ENCODE results near the gene B9D2. TPM values are rescaled to one million over a fixed set of nuclear protein-coding genes. Genes with fewer than 3 reads are reported as not detected.

B9D2 gene
- total and polyA plus RNA-seq, 2 of the 4 experiments (the other 2 are of a cell fraction), result 6.1 to 9.7 TPM

DNA sequence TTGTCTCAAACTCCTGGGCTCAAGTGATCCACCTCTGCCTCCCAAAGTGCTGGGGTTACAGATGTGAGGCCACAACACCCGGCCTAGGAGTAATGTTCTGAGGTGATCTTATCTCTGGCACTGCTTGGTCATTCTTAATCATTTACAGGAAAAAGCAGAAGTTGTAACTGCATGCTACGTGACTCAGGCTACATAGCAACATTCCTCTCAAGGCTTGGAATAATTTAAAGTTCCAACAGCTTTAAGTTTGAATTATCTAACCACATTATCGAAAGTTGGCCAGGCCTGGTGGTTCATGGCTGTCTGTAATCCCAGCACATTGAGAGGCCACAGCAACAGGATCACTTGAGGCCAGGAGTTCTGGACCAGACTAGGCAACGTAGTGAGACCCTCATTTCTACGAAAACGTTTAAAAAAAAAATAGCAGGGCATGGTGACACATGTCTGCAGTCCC lies 3.9 kb upstream of the B9D2 start:
- H3K9ac ChIP-seq (ENCODE audit: low read depth, low read length), result peak overlapping the region; percentile 33
- H2BK20ac ChIP-seq (ENCODE audit: low read depth, low read length), result peak overlapping the region; percentile 80
- H3K36me3 ChIP-seq (ENCODE audit: control insufficient read depth, insufficient read depth, low read length), result no peaks in the 10 kb centered on the region
- peak overlapping the region; percentile 87 for H4K5ac ChIP-seq (ENCODE audit: low read depth, low read length)
- H3K4me2 ChIP-seq (ENCODE audit: low read depth, low read length), result peak overlapping the region; percentile 24
- ChIA-PET CTCF (no interaction called here), POLR2A (ENCODE audit: unreplicated experiment) (interaction anchor here (0.7 kb wide), 1 partner anchor 36 kb away, joined by 4 read pairs; no protein-coding TSS in a partner anchor)
- dilution Hi-C loops (cut with HindIII; ENCODE audit: low sequenced_read_pairs, unreplicated experiment) (no loop called here), in situ Hi-C loops (cut with MboI; ENCODE audit: low sequenced_read_pairs) (no loop called here), intact Hi-C loops (cut with micrococcal nuclease) (no loop called here)
- no peaks in the 10 kb centered on the region for H4K20me1 ChIP-seq (ENCODE audit: insufficient read depth, low read length)
- no peak for TF ChIP-seq CTCF (conservative IDR thresholded peaks at IDR 0.05; ENCODE audit: low read depth, low read length)
- no peak for TF ChIP-seq SMC3 (IDR thresholded peaks at IDR 0.05; ENCODE audit: low read depth, low read length)
- TF ChIP-seq CHD1 (IDR thresholded peaks at IDR 0.05; ENCODE audit: low read depth, low read length), result no peak
- no peak for TF ChIP-seq USF2 (IDR thresholded peaks at IDR 0.05; ENCODE audit: low read depth, low read length)
- peak; percentile 80 for TF ChIP-seq NFE2L2 (IDR thresholded peaks at IDR 0.05; ENCODE audit: low read depth, low read length)
- TF ChIP-seq MAZ (IDR thresholded peaks at IDR 0.05; ENCODE audit: borderline replicate concordance, low read depth, low read length), result no peak
- no peak for TF ChIP-seq CEBPB (IDR thresholded peaks at IDR 0.05; ENCODE audit: low read depth, low read length)
- TF ChIP-seq RCOR1 (IDR thresholded peaks at IDR 0.05; ENCODE audit: insufficient replicate concordance, low read length), result no peak
- 0 out of 2 replicates have a peak, but pooled peaks have one; percentile 21 for TF ChIP-seq POLR2A (IDR thresholded peaks at IDR 0.05; ENCODE audit: low read depth, low read length)
- TF ChIP-seq RFX5 (IDR thresholded peaks at IDR 0.05; ENCODE audit: low read depth, low read length), result no peak
- TF ChIP-seq, protein P1, sequence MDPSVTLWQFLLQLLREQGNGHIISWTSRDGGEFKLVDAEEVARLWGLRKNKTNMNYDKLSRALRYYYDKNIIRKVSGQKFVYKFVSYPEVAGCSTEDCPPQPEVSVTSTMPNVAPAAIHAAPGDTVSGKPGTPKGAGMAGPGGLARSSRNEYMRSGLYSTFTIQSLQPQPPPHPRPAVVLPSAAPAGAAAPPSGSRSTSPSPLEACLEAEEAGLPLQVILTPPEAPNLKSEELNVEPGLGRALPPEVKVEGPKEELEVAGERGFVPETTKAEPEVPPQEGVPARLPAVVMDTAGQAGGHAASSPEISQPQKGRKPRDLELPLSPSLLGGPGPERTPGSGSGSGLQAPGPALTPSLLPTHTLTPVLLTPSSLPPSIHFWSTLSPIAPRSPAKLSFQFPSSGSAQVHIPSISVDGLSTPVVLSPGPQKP (IDR thresholded peaks at IDR 0.05; ENCODE audit: borderline replicate concordance, low read depth, low read length), result no peak
- TF ChIP-seq FOS (IDR thresholded peaks at IDR 0.05; ENCODE audit: low read depth, low read length), result peak; percentile 63; the same call in 1 of the 2 replicates
- no peak overlapping the region for H3K4me3 ChIP-seq (ENCODE audit: insufficient read depth, low read depth, low read length)
- H3K4ac ChIP-seq (ENCODE audit: low read depth, low read length), result peak overlapping the region; percentile 91
- H2BK120ac ChIP-seq (ENCODE audit: low read depth, low read length), result peak overlapping the region; percentile 93
- peak overlapping the region; percentile 98 for H2BK5ac ChIP-seq (ENCODE audit: low read depth, low read length, poor library complexity, severe bottlenecking)
- DNase-seq (peak; percentile 96), ATAC-seq (ENCODE audit: low read depth) (peak; percentile 51)
- H3K14ac ChIP-seq (replicated peaks; ENCODE audit: low read depth, low read length), result peak overlapping the region; percentile 76
- peak overlapping the region; percentile 94 for H4K91ac ChIP-seq (ENCODE audit: insufficient read depth, low read depth, low read length)
- peak overlapping the region; percentile 64 for H2AFZ ChIP-seq (replicated peaks; ENCODE audit: low read length, poor library complexity)
- H2AK9ac ChIP-seq (replicated peaks; ENCODE audit: low read depth, low read length, poor library complexity), result peak overlapping the region; percentile 70
- peak overlapping the region; percentile 72; the same call in 2 of the 3 replicates for H2BK15ac ChIP-seq (ENCODE audit: low read depth, low read length)
- WGBS, 2 experiments (ENCODE audit: extremely low coverage in 2 of 2, insufficient read length in 1 of 2), result 18% methylated on average over 4 of the region's 6 CpGs; no CpG with 5 or more reads in 1 of the 2 experiments
- peak overlapping the region; percentile 84 for H3K18ac ChIP-seq (ENCODE audit: low read depth, low read length)
- H3K4me1 ChIP-seq (ENCODE audit: control insufficient read depth, insufficient read depth, low read length), result peaks cover 16% of the 10 kb centered on the region
- peaks cover 7% of the 10 kb centered on the region; the same call in 1 of the 2 replicates for H3K9me1 ChIP-seq (ENCODE audit: insufficient read depth, low read length)
- peak overlapping the region; percentile 95 for H2AK5ac ChIP-seq (ENCODE audit: low read depth, low read length)
- H3K27ac ChIP-seq (ENCODE audit: insufficient read depth, low read length), result peak overlapping the region; percentile 96
- peak overlapping the region; percentile 46 to 88; a peak in 3 of 4 replicates for H4K8ac ChIP-seq (ENCODE audit: low read depth in 2 of 2, low read length in 2 of 2)
- H3K56ac ChIP-seq (ENCODE audit: extremely low read depth, insufficient read depth, low read length), result peak overlapping the region; percentile 5
- no peaks in the 10 kb centered on the region for H3K9me3 ChIP-seq (ENCODE audit: control insufficient read depth, insufficient read depth, low read length)
- no peaks in the 10 kb centered on the region for H3K27me3 ChIP-seq (ENCODE audit: control insufficient read depth, insufficient read depth, low read length)
- no TSS peak for BruUV-seq (replicated peaks)
- peaks cover 30 to 50% of the 10 kb centered on the region in 2 experiments for H3K79me1 ChIP-seq (ENCODE audit: low read depth in 1 of 2, low read length in 2 of 2)
- peak overlapping the region; percentile 86 for H3K23ac ChIP-seq (ENCODE audit: low read depth, low read length)

All from IMR-90 (cell line).